Fibroblast of lung (primary cell): ENCODE measurements around the gene TTC13.

Source experiments
- CTCF ChIP-seq, 2 donors: IDR thresholded peaks in 1 of 2; conservative IDR thresholded peaks in 1 of 2; 1 replicate in 1 of 2; 2 replicates in 1 of 2; pipeline ENCODE4 v1.5.1; 2011 to 2012; ENCODE audit warnings: low read length in 2 of 2, control low read depth in 1 of 2, inconsistent platforms in 1 of 2, low read depth in 1 of 2, mild to moderate bottlenecking in 1 of 2
- EZH2 ChIP-seq: IDR thresholded peaks from 2 replicates; pipeline ENCODE4 v1.5.1; 2012; ENCODE audit warnings: low read length, control low read depth, mild to moderate bottlenecking; ENCODE audit errors: missing control alignments

GRCh38 chr1:230919207-230919606 lies 59.5 kb downstream of the TTC13 start:
- TF ChIP-seq CTCF (conservative IDR thresholded peaks at IDR 0.05 in 1 of 2, IDR thresholded peaks at IDR 0.05 in 1 of 2; ENCODE audit: low read depth in 1 of 2, low read length in 2 of 2): no peak
- TF ChIP-seq EZH2: no peak
